ENCODE data around the gene ADARB1. TPM values are rescaled to one million over a fixed set of nuclear protein-coding genes. Genes with fewer than 3 reads are reported as not detected.

Gene ADARB1
- total RNA-seq, 1 experiment from 2014 or later: 7.9 TPM

- Histone ChIP-seq H3K4me3 (no peak overlapping the region), H3K27ac (no peak overlapping the region), H3K9me3 (replicated peaks) (peaks cover 9% of the 10 kb centered on the region), H3K4me1 (replicated peaks) (peaks cover 16% of the 10 kb centered on the region), H3K36me3 (no peaks in the 10 kb centered on the region), H3K27me3 (replicated peaks) (no peaks in the 10 kb centered on the region)
- no peak for DNase-seq (ENCODE audit: low read depth in 1 of 2, low spot score in 2 of 2)
Observed at GRCh38 chr21:45033791-45034555, 40.4 kb upstream of the ADARB1 start.

GRCh38 chr21:45034556-45035476, 39.6 kb upstream of the ADARB1 start:
- Histone ChIP-seq H3K27me3 (replicated peaks) (no peaks in the 10 kb centered on the region), H3K9me3 (replicated peaks) (peaks cover 9% of the 10 kb centered on the region), H3K4me3 (no peak overlapping the region), H3K27ac (no peak overlapping the region), H3K36me3 (no peaks in the 10 kb centered on the region), H3K4me1 (replicated peaks) (peaks cover 16% of the 10 kb centered on the region)
- no peak for DNase-seq (ENCODE audit: low read depth in 1 of 2, low spot score in 2 of 2)

DNA sequence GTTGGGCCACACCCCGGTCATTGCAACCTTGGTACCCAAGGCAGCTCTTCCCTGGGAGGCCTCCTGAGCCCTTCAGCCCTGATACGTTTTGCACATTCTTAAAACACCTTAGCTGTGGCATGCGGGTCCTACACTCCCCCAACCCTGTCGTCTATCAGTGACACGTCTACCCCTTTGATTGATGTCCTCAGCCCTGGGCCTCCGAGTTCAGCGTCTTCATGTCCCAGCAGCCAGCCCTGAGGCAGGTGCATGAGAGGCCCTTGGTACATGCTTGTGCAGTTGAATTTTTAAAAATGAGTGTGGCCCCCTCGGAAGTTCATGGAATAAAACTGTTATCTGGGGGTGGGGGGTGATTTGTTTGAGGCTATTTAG, 38.9 kb upstream of the ADARB1 start:
- peaks cover 11% of the 10 kb centered on the region for H3K4me1 ChIP-seq (replicated peaks)
- H3K27me3 ChIP-seq (replicated peaks): no peaks in the 10 kb centered on the region
- no peak overlapping the region for H3K27ac ChIP-seq
- no peak for DNase-seq (ENCODE audit: low read depth in 1 of 2, low spot score in 2 of 2)
- no peaks in the 10 kb centered on the region for H3K36me3 ChIP-seq
- peaks cover 9% of the 10 kb centered on the region for H3K9me3 ChIP-seq (replicated peaks)
- no peak overlapping the region for H3K4me3 ChIP-seq

- peaks cover 9% of the 10 kb centered on the region for H3K9me3 ChIP-seq (replicated peaks)
Observed at GRCh38 chr21:45036630-45037029, 37.8 kb upstream of the ADARB1 start.

DNA sequence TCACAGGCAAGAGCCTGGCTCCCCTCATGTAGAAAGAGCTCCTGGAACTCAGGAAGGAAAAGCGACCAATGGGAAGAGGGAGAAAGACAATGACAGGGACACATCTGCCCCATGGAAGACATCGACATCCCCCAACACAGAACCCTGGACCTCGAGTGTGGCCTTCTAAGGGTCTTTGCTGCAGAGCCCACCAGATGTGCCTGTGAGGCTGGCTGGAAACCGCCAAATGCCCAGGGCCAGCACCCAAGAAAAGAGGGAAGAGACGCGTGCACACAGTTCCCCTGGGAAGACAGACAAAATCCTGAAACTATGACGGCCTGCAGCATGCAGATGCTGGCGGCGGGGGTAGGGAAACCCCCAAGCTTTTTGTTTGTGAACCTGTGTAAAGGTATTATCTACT, 36.4 kb upstream of the ADARB1 start:
- Histone ChIP-seq H3K4me3 (no peak overlapping the region), H3K27ac (no peak overlapping the region), H3K9me3 (replicated peaks) (peaks cover 9% of the 10 kb centered on the region), H3K4me1 (replicated peaks) (peaks cover 3% of the 10 kb centered on the region; the same call in 1 of the 2 replicates), H3K36me3 (no peaks in the 10 kb centered on the region), H3K27me3 (replicated peaks) (no peaks in the 10 kb centered on the region)
- DNase-seq (ENCODE audit: low read depth in 1 of 2, low spot score in 2 of 2): no peak

More at GRCh38 chr21:45036630-45037029, 37.8 kb upstream of the ADARB1 start:
- Histone ChIP-seq H3K4me3 (no peak overlapping the region), H3K36me3 (no peaks in the 10 kb centered on the region), H3K4me1 (replicated peaks) (peaks cover 3% of the 10 kb centered on the region; the same call in 1 of the 2 replicates), H3K27ac (no peak overlapping the region), H3K27me3 (replicated peaks) (no peaks in the 10 kb centered on the region)
- DNase-seq (ENCODE audit: low read depth in 1 of 2, low spot score in 2 of 2): no peak

DNA sequence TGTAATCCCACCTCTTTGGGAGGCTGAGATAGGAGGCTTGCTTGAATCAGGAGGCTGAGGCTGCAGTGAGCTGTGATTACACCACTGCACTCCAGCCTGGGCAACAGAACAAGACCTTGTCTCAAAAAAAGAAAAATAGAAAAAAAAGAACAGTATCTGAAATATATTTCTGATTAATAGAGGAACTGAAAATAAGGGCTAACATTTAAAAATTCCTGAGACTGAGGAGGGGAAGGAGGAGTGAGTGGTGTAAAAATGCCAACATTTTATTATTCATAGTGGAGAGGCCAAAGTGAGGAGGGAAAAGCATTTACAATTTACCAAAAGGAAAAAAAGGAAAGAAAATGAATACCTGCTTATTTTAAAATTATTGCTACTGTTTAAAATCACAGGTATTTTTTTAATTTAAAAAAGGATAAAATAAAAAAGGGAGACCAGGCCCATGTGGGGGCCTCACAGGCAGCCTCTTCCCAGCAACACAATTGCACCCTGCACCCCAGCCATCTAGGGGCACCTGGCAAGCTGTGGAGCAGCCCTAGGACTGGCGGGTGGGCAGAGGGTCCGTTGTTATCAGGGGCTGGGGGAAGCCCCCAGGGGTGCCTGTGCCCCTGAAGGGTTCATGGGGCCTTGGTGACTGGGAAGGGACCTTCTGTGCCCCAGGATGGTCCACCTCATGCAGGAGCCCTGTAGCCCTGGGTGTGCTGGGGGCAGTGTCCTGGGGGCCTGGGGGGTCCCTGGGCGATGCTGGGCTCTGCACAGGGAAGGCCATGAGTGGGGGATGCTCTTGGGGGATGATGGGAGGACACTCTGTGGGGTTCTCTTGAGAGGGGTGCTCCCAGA, 34.8 kb upstream of the ADARB1 start:
- Histone ChIP-seq H3K4me1 (replicated peaks) (peaks cover 3% of the 10 kb centered on the region; the same call in 1 of the 2 replicates), H3K4me3 (no peak overlapping the region), H3K27ac (no peak overlapping the region), H3K9me3 (replicated peaks) (peaks cover 9% of the 10 kb centered on the region), H3K27me3 (replicated peaks) (no peaks in the 10 kb centered on the region), H3K36me3 (no peaks in the 10 kb centered on the region)
- no peak for DNase-seq (ENCODE audit: low read depth in 1 of 2, low spot score in 2 of 2)

DNA sequence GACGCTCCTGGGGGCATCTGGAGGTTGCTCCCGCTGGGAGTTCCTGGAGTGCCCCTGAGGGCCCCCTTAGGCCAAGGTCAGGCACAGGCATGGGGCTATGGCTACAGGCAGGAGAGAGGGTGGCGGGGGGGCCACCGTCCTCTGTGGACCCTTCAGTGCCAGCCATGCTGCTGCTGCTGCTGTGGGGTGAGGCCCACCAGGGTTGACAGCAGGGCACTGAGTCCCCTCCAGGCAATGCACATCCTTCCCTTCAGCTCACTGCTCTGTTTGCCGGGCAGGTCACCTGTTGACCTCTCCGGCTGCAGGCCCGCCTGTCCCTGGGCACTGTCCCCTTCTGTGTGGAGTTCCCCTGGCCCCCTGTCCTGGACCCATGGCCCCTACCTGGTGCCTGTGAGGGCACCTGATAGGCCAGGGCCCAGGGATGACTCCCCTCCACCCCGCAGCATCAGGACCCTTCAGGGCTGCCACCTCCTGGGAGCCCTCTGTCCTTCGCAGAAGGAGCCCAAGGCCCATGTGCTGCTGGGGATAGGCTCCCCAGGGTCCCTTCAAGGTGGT, 34.1 kb upstream of the ADARB1 start:
- Histone ChIP-seq H3K4me1 (replicated peaks) (peaks cover 3% of the 10 kb centered on the region; the same call in 1 of the 2 replicates), H3K27me3 (replicated peaks) (no peaks in the 10 kb centered on the region), H3K4me3 (no peak overlapping the region), H3K9me3 (replicated peaks) (peaks cover 9% of the 10 kb centered on the region), H3K27ac (no peak overlapping the region), H3K36me3 (no peaks in the 10 kb centered on the region)
- no peak for DNase-seq (ENCODE audit: low read depth in 1 of 2, low spot score in 2 of 2)

GRCh38 chr21:45040739-45041138, 33.6 kb upstream of the ADARB1 start:
- H3K27ac ChIP-seq: no peak overlapping the region
- H3K4me1 ChIP-seq (replicated peaks): peaks cover 3% of the 10 kb centered on the region; the same call in 1 of the 2 replicates
- H3K4me3 ChIP-seq: no peak overlapping the region
- peaks cover 9% of the 10 kb centered on the region for H3K9me3 ChIP-seq (replicated peaks)
- DNase-seq (ENCODE audit: low read depth in 1 of 2, low spot score in 2 of 2): no peak
- no peaks in the 10 kb centered on the region for H3K36me3 ChIP-seq
- no peaks in the 10 kb centered on the region for H3K27me3 ChIP-seq (replicated peaks)

DNA sequence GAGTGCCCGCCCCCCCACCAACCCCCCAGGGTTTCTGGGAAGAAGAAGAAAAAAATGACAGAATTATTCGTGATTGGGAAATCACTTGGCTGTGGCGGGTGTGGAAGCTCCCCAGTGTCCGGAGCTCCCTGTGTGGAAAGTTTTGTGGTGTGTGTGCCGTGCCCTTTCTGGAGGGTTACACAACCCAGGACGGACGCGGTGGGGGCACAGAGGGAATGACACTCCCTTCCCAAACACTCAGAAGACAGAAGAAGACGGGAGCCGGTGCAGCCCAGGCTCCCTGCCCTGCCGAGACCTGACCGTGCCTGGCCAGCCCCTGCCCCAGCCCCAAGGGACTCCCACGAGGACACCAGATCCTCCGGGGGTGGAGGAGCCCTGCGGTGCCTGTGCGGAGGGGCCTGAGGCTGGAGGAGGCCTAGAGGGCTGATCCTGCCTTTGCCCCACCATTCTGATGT, 33.0 kb upstream of the ADARB1 start:
- H3K4me1 ChIP-seq (replicated peaks): peaks cover 3% of the 10 kb centered on the region; the same call in 1 of the 2 replicates
- H3K9me3 ChIP-seq (replicated peaks): peaks cover 9% of the 10 kb centered on the region
- H3K27ac ChIP-seq: no peak overlapping the region
- DNase-seq (ENCODE audit: low read depth in 1 of 2, low spot score in 2 of 2): no peak
- no peaks in the 10 kb centered on the region for H3K27me3 ChIP-seq (replicated peaks)
- H3K36me3 ChIP-seq: no peaks in the 10 kb centered on the region
- no peak overlapping the region for H3K4me3 ChIP-seq

GRCh38 chr21:45041984-45042663, 32.3 kb upstream of the ADARB1 start:
- no peak for DNase-seq (ENCODE audit: low read depth in 1 of 2, low spot score in 2 of 2)
- Histone ChIP-seq H3K4me3 (no peak overlapping the region), H3K27ac (no peak overlapping the region), H3K9me3 (replicated peaks) (peaks cover 6% of the 10 kb centered on the region), H3K27me3 (replicated peaks) (no peaks in the 10 kb centered on the region), H3K4me1 (replicated peaks) (peaks cover 3% of the 10 kb centered on the region; the same call in 1 of the 2 replicates), H3K36me3 (no peaks in the 10 kb centered on the region)

DNA sequence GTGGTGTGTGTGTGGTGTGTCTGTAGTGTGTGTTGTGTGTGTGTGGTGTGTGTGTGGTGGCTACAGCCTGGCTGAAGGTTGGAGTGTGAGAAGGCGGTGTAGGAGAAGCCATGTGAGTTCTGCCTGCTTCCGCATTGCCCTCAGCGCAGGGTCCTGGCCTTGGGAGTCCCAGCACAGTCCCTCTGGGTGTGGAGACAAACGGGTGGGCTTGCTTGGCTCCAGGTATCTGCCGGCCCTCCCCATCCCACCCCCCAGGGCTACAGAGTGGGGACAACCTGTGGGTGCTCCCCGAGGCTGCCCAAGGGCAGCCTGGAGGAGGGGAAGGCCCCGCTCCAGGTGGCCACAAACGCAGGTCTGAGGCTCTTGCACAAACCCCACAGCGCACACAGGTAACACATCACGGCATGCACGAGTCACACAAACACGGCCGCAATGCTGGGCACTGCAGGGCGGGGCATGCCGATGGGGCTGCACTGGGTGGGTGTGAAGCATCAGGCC, 31.7 kb upstream of the ADARB1 start:
- H3K4me1 ChIP-seq (replicated peaks): peaks cover 3% of the 10 kb centered on the region; the same call in 1 of the 2 replicates
- no peak for DNase-seq (ENCODE audit: low read depth in 1 of 2, low spot score in 2 of 2)
- no peak overlapping the region for H3K27ac ChIP-seq
- no peaks in the 10 kb centered on the region for H3K36me3 ChIP-seq
- H3K27me3 ChIP-seq (replicated peaks): no peaks in the 10 kb centered on the region
- H3K4me3 ChIP-seq: no peak overlapping the region
- peaks cover 10% of the 10 kb centered on the region for H3K9me3 ChIP-seq (replicated peaks)

DNA sequence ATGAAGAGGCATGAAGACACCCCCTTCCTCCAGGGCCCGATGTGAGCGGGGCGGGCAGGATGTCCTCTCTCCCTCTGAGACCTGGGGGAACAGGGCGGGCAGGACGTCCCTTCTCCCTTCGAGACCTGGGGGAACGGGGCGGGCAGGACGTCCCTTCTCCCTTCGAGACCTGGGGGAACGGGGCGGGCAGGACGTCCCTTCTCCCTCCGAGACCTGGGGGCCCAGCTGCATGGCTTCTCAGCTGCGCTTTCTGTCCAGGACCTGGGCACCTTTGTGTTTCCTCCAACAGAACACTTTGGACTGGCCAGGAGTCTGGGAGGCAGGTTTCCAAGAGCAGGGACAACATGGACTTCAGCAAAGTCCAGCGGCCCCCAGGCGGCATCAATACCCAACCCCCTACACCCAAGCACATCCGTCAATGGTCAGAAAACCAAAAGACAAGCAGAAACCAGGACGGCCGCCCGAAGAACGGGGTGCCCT, 30.8 kb upstream of the ADARB1 start:
- H3K9me3 ChIP-seq (replicated peaks): peaks cover 13% of the 10 kb centered on the region
- H3K4me3 ChIP-seq: no peak overlapping the region
- H3K27ac ChIP-seq: no peak overlapping the region
- no peak for DNase-seq (ENCODE audit: low read depth in 1 of 2, low spot score in 2 of 2)
- no peaks in the 10 kb centered on the region for H3K36me3 ChIP-seq
- H3K27me3 ChIP-seq (replicated peaks): no peaks in the 10 kb centered on the region
- peaks cover 3% of the 10 kb centered on the region; the same call in 1 of the 2 replicates for H3K4me1 ChIP-seq (replicated peaks)
